GM18508 (cell line): ENCODE results near the gene TOM1L2.

ENCODE experiments used
- ATAC-seq: cut with Tn5 transposase; IDR thresholded peaks from one replicate; pipeline ENCODE4 v1.9.1; 2021; ENCODE audit warnings: moderate number of reproducible peaks; ENCODE audit not compliant: insufficient read depth, unreplicated experiment

The TOM1L2 gene

DNA sequence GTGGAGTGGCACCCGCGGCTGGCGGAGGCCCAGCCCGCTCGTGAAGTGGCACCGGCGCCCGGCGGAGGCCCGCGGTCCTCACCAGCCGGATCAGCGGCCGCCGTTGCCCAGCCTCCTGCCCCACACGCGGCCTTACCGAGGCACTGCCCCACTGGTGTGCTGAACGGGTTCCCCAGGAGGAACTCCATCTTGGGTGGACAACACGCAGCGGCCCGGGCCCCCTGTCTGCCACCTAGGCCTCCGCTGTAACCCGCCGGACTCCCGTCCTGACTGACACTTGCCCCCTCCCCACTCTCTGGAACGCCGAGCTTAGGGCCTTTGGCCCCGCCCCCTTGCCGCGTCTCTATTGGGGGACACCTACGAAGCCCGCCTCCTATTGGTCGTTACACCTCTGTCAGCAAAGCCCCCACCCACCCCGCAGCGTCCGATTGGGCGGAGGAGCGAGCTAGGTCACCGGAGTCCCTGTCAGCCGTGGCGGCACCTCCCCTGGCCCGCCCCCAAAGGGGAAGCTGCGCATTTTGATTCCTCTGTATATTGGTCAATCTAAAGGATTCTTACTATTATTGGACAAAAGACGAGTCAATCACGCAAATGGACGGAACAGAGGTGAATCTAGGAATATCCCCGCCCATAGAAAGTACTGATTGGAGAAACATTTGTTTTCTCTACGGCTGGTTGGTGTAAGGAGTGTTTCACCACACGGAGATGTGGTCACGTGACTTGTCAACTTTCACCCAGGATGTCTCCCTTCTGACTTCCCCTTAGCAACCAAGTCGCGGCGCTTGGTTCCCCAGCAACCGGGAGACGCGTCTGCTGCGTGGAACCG lies at the start of gene TOM1L2, which contains the start of gene DRC3:
Gene TOM1L2, minus strand, starts transcription at position 275 of the 826 bp plus-strand sequence. Its CDS starts 87 bp downstream, at position 188.
Gene DRC3, plus strand, starts transcription at position 737 of the 826 bp plus-strand sequence. CDS start 4,737 bp downstream, outside the sequence.
- peak; percentile 84 for ATAC-seq

DNA sequence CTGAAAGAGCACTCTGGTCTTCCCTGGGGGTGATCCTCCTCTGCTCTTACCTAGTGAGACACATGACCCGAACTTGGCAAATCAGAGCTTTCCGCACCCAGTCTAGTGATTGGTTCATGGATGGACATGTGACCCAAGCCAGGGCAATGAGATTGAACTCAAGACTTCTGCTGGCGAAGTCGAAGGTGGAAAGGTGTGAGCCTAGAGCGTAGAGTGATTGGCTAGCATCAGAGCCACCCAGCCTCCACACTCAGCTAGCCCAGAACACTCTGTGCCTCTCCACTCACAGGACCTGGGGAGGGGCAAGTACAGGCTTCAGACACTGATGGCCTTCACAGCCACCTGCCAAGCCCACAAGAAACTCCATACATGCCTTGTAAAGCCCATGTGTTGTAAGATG lies 49.2 kb upstream of the TOM1L2 start:
- no peak for ATAC-seq

DNA sequence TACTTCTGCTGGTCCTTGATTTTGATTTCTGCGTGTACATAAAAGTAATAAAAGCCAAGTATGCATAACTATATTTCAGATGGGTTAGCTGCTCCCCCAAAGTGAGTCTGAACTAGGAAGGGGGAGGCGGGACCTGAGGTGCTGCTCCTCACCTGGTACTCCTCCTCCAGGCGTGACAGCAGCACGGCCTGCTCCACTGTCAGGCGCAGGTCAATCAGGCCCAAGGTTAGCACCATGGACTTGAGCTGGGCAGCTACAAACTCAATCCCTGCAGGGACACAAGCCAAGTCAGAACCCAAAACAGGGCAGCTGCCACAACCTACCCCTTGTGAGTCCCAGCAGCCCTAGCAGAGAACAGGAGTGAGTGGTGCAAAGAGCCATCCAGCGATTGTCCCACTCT lies 48.8 kb upstream of the TOM1L2 start:
- ATAC-seq = no peak

DNA sequence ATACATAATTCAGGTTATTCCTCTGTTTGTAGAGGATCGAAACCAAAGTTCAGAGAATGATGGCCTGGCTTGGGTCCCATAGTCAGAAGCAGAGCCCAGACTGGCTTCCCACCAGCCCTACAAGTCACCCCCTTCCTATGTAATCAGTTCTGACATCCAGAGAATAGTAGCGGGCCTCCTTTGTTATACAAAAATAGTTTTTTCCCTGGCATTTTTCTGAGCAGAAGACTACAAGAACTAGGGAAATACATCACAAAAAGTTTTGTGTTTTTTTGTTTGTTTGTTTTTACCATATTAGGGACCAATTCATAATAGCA lies 47.6 kb upstream of the TOM1L2 start:
- no peak for ATAC-seq

DNA sequence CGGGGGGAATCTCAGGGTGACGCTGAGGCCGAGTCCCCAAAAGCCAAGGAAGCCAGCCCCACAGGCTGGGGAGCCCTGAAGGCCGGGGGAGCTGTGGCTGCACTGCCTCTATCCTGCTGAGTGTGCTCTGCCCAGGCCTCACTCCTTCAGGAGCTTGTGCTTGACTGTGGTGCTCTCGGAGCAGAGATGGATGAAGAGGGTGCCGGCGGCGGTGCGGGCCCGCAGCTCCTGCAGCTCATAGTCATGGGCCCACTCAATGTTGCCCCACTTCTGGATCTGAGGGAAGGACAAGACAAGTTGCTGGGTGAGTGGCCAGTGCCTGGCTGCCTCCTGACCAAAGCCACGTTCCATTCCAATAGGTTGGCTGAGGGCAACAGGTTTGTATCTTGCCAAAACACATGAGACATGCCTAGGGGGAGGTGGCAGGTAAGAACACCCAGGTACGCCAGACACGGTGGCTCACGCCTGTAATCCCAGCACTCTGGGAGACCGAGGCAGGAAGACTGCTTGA lies 46.3 kb upstream of the TOM1L2 start:
- ATAC-seq = no peak

DNA sequence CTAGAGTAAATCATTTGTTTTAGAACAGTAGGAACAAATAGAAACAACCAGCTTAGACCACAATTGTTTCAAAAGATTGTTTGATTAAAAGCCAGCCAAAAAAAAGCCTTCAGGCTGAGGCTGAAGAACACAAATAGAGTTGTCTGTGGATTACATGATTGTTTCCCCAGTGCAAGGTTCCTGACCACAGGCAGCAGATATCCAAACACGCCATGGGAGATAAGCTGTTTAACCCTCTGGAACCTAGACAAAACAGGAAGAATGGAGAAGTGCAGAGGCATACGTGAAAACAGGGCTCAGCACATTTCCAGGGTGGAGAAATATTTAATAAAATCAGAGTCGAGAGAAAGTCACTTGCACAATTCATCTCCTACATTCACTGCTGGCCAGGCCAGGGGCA lies 45.8 kb upstream of the TOM1L2 start:
- ATAC-seq = no peak

DNA sequence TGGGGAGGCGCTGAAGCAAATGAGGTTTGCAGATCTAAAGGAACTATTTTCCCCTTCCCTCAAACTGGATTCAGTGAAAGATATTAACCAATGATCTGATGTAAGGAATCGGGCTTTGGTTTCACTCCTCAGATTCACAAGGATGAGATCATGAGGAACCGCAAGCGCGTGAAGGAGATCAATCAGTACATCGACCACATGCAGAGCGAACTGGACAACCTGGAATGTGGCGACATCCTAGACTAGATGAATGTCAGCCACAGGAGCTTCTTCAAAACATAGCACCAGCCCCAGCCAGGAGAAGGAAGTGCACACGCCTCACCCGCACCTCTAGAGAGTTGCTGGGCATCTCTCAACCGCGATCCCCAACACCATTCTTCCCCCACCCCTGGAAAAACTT lies 44.2 kb upstream of the TOM1L2 start:
- no peak for ATAC-seq

DNA sequence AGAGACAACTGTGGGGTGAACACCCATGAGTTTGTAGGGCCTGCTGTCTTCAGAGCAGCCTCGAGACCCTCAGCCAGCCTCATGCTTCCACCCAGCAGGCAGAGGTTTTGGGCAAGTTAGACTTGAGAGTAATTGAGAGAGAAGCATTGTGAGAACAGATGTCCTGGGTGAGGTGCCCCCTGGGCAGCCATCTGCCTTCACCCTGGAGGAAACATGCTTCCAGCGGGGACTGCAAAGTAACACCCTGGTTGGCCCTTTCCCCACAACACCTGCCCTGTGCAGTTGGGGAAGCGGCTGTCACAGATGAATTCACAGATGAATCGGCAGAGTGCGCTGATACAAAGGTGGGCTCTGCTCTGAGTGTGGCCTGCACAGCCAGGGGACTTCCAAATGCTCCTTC lies 43.4 kb upstream of the TOM1L2 start:
- no peak for ATAC-seq

DNA sequence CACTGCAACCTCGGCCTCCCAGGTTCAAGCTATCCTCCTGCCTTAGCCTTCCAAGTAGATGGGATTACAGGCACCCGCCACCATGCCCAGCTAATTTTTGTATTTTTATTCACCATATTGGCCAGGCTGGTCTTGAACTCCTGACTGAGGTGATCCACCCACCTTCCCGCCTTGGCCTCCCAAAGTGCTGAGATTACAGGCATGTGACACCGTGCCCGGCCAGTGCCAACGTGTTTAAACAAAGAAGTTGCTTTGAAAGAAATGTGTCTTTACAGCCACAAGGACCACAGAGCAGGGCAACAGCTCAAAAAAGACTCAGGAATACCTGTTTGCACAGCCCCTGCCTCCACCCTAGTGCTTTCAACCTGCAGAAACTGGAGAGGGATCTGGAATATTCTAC lies 41.8 kb upstream of the TOM1L2 start:
- ATAC-seq = no peak

DNA sequence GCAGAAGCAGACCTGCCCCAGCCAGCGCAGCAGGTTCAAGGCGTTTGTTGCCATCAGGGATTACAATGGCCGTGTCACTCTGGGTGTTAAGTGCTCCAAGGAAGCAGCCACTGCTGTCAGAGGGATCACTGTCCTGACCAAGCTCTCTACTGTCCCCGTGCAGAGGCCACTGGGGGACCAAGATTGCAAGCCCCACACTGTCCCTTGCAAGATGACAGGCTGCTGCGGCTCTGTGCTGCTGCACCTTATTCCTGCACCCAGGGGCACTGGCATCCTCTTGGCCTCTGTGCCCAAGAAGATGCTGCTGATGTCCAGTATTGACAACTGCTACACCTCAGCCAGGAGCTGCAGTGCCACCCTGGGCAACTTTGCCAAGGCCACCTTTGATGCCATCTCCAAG lies 39.1 kb upstream of the TOM1L2 start:
- ATAC-seq = no peak

DNA sequence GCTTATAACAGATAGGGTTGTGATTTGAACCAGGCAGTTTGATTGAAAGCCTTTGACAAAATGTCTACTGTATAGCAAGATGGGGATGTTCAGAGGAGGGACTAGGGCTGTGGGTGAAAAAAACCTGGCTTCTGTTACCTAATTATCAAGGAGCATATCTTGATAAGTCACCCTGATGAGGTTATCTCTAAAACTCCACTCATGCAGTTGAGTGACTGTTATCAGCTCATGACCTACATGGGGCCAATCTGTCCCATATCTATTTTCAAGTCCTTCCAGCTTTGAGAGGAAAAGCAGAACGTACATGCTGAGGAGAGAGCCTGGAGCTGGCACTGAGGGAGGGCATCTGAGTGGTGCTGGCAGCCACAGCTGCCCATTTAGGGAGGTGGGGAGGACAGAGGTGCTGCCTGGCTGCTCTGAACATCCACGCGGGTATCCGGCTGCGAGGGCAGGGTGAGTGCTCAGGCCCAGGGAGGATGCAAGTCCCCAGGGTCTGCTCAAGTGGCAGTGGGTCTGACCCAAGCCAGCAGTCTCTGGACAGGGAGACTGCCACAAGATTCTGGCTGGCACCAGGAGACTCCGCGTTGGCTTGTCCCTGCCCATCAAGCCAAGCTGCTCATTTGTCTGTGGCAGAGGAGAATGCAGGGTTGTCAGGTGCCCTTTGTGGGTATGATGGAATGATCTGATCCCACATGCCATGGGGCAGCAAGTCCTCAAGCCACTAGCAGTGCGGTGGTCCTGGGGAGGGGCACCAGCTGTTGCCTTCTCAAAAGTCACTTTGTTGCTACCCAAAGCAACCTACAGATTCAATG lies 37.6 kb upstream of the TOM1L2 start:
- ATAC-seq = no peak

DNA sequence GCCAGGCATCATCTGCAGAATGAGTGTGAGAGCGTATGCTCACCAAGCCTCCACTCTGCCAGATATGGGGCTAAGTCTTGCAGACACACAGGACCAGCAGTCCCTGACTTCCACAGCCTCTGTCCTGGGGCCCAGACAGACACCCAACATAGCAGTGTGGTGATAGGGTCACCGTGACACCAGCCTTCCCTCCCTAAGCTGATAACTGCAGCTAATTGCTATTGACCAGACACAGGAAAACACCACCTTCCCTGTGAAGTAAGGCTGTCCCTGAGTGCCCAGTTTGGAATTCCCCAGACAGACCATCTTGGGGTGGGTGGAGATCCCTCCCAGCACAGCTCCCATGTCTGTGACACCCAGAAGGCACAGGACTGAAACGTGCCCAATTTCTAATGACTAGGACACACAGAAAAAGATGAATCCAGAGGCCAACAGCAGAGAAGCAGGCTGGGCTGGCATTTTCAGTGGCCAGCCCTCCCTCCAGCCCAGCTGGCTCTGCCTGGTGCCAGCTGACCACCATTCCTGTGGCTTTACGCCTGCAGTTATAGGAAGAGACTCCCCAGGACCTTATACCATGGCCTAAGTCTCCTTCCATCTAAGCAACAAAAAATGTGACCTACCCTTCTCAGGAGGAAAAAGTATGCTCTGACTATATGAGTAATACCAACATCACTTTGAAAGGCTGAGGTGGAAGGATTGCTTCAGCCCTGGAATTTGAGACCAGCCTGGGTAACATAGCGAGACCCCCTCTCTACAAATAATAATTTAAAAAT lies 36.5 kb upstream of the TOM1L2 start:
- ATAC-seq = no peak

DNA sequence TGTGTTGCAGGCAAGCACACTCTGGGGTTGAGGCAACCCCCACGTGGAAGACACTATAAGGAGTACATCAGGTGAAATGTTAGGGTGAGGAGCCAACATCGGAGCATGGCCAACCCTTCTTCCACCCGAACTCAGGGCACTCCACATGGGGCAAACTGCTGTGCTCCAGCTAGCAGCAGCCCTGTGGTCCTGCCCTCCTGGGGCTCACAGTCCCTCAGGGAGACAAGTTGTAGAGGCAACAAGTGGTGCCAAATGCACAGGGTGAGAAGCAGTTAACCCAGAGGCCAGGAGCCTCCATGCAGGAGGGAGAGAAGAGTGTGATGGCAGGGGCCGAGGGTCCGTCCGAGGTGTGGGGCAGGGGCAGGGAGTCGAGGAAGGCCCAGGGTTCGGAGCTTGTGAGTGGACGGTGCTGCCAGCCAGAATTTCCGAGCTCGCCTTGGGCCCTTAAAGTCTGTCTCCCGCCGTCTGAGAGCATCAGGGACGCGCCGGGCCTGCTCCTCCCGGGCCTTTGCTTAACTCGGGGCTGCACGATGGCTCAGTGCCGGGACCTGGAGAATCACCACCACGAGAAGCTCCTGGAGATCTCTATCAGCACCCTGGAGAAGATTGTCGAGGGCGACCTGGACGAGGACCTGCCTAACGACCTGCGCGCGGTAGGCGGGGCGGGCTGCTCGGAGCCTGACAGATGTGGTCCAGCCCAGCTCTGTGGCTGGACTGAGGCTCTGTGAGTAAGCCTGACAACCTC lies 34.5 kb upstream of the TOM1L2 start:
- no peak for ATAC-seq

DNA sequence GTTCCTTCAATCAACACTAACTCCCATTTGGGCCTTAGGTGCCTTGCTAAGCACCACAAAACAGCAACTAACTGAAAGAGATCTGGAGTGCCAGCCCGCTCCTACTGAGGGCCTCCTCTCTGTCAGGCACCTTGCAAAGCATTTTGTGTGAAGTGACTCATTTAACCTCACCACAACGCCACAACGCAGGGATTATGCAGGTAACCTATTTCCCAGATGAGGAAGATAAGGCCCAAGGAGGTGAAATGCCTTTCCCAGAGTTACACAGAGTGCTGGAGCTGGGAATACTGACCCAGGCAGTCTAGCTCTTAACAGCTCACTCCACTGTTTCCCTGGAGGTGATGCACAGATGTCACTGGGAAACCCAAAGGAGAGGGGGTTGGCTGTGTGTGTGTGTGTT lies 33.3 kb upstream of the TOM1L2 start:
- ATAC-seq = no peak

DNA sequence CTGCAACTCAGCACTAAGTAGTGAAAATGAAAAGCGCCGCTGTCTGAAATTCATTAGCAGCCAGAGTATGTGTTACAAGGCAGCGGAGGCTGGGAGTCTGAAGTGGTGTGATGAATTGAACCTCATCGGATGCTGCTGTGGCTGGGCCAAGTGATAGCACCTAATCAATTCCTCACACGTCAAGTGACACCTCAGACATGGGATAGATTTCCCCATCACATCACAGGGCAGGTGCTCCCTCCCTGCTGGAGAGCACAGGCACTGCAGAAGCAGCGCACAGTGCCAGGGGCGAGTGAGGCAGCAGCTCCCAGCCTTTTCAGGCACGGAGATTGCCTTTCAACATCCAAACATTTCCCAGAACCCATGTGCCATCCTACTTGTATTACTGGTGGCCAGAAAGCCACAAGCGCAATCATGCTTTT lies 32.7 kb upstream of the TOM1L2 start:
- ATAC-seq = no peak

DNA sequence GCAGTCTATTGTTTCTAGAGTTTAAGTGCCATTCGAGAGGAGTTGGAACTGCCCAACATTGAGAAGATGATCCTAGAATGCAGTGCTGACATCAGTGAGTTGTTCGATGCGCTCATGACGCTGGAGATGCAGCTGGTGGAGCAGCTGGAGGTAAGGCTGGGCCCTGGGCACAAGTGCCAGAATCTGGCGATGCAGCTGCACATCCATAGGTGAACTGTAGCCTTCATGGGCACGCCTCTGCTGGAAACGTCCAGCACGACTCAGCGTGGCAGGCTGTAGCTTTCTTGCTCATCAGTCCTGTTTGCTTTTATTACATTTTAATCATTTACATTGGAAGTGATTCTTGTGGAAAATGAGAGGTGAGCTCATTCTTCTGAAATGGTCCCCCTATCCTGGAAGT lies 32.1 kb upstream of the TOM1L2 start:
- no peak for ATAC-seq

DNA sequence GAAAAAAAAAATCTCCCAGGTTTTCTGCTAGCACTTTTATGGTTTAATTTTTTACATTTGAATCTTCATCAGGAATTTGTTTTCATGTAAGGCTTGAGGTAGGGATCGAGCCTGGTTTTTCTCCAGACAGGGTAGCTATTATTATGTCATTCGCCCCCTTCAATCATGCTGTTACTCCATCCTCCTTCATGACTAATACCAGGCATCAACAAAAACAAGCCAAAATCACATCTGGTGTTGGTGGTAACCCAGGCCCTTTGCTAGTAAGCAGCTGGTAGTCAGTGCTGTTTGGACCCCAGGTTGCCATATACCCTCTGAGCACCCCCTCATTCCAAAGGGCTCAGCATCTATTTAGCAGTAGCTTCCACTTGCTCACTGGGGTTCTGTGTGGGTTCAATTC lies 30.0 kb upstream of the TOM1L2 start:
- no peak for ATAC-seq

DNA sequence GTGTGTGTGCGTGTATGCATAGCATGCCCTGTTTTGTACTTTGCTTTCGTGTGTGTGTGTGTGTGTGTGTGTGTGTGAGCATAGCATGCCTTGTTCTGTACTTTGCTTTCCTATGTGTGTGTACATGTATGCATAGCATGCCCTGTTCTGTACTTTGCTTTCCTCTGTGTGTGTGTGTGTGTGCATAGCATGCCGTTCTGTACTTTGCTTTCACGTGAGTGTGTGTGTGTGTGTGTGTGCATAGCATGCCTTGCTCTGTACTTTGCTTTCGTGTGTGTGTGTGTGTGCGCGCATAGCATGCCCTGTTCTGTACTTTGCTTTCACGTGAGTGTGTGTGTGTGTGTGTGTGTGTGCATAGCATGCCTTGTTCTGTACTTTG lies 27.8 kb upstream of the TOM1L2 start:
- ATAC-seq = no peak

DNA sequence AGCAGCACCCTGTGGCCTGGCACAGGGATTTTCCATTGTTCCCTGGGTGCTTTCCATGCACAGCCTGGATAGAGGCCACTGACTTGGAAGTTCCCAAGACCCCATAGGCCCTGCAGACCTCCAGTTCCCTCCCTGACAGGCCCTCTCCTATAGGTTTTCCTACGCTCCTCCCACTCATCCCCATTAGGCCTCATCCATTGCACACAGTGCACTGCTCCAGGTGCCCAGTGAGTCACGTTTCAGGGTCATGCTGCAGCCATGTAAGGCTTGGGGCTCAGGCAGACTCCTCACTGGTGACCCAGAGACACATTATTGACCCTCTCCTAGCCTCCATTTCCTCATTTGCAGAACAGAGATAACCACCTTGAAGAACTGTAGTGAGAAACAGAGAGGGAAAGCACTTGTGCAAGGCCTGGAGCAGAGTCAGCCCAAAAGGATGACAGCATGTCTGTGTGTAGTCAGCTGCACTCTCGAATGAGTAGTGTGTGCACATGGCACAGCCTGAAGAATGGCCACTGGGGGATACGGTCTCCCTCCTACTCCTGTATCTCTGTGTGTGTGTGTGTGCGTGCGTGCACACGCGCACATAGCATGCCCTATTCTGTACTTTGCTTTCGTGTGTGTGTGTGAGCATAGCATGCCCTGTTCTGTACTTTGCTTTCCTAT lies 27.3 kb upstream of the TOM1L2 start:
- ATAC-seq = no peak

DNA sequence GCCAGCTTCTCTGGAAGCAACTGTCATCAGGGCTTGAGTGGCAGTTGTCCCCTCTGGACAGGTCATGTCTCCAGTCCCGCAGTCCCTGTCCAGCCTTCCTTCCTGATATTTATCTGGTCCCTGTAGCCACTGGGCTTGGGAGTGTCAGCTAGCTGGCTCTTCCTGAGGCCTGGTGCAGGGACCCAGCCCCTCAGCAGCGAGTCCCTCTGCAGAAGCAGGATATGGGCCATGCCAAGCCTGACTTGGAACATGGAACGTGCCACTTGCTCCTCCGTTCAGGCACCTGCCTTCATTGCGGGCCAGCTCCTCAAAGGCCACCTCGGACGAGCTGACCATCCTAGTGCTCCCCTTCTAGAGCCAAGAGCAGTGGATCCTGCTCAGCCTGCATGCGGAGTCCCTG lies 26.7 kb upstream of the TOM1L2 start:
- no peak for ATAC-seq
